Skin of body (tissue), 2 donors: Measurements from ENCODE around the gene SFMBT1. TPM values are rescaled to one million over a fixed set of nuclear protein-coding genes. Genes with fewer than 3 reads are reported as not detected.

Experiments
- DNase-seq: peaks from one replicate; lab custom pipeline; 2025; lab: John Stamatoyannopoulos, UW
- total RNA-seq: library from RNA; depleted of rRNA; stranded (reverse); fragments of >200 nt; gene quantifications from one replicate; pipeline ENCODE4 v1.2.3, GENCODE V29; 2014

SFMBT1 gene
- total RNA-seq, 1 donor from 2014 or later: 13.2 TPM

- DNase-seq: no peak
Observed at GRCh38 chr3:52925405-52926313, 120.2 kb downstream of the SFMBT1 start.

- DNase-seq: no peak
Observed at GRCh38 chr3:52923963-52924362, 121.9 kb downstream of the SFMBT1 start.

GRCh38 chr3:52920841-52921240 is 125.0 kb downstream of the SFMBT1 start:
- DNase-seq: no peak

- DNase-seq: no peak
Observed at GRCh38 chr3:52917044-52917443, 128.8 kb downstream of the SFMBT1 start.

- no peak for DNase-seq
Observed at GRCh38 chr3:52915294-52915693, 130.6 kb downstream of the SFMBT1 start.

- no peak for DNase-seq
Observed at GRCh38 chr3:52912885-52913731, 132.8 kb downstream of the SFMBT1 start.

GRCh38 chr3:52910823-52911222 is 135.1 kb downstream of the SFMBT1 start:
- DNase-seq: no peak

- no peak for DNase-seq
Observed at GRCh38 chr3:52907497-52907896, 138.4 kb downstream of the SFMBT1 start.

- no peak for DNase-seq
Observed at GRCh38 chr3:52904552-52904951, 141.3 kb downstream of the SFMBT1 start.

GRCh38 chr3:52904000-52904399 is 141.9 kb downstream of the SFMBT1 start:
- DNase-seq: no peak

GRCh38 chr3:52897130-52898122 is 148.4 kb downstream of the SFMBT1 start, which contains the start of gene STIMATE:
TSS of gene STIMATE (minus strand) at chr3:52897548. CDS start at chr3:52897450, 98 bp downstream.
- peak; percentile 68 for DNase-seq

GRCh38 chr3:52896613-52897012 is 149.3 kb downstream of the SFMBT1 start:
- DNase-seq: no peak

- no peak for DNase-seq
Observed at GRCh38 chr3:52896151-52896550, 149.7 kb downstream of the SFMBT1 start.

GRCh38 chr3:52895418-52895817 is 150.5 kb downstream of the SFMBT1 start:
- DNase-seq: no peak

GRCh38 chr3:52894756-52895155 is 151.1 kb downstream of the SFMBT1 start:
- no peak for DNase-seq

GRCh38 chr3:52893723-52894122 is 152.2 kb downstream of the SFMBT1 start:
- DNase-seq: no peak

- no peak for DNase-seq
Observed at GRCh38 chr3:52892625-52893311, 153.1 kb downstream of the SFMBT1 start.

- no peak for DNase-seq
Observed at GRCh38 chr3:52892290-52892624, 153.6 kb downstream of the SFMBT1 start.

GRCh38 chr3:52891615-52892081 is 154.2 kb downstream of the SFMBT1 start:
- DNase-seq: peak; percentile 86

GRCh38 chr3:52891164-52891563 is 154.7 kb downstream of the SFMBT1 start:
- no peak for DNase-seq
